OCI-LY7 (cell line): Measurements from ENCODE around the gene FAM13A. TPM values are rescaled to one million over a fixed set of nuclear protein-coding genes. Genes with fewer than 3 reads are reported as not detected.
"Not testable (repeated sequence)": the region's sequence is repeated elsewhere in the genome, so short reads cannot be mapped to it uniquely, and the experiment has no call there.

ENCODE experiments used
- BruUV-seq: library from RNA; stranded (reverse); fragments of 400-500 nt; replicated peaks from 2 replicates; lab custom pipeline; 2021; lab: Mats Ljungman, UMichigan
- CTCF ChIA-PET: fragments of 300-600 bp; sonication (Branson Sonifier 250); formaldehyde crosslinking; loops from one replicate; lab custom pipeline; 2022; ENCODE audit warnings: antibody characterized with exemption; ENCODE audit not compliant: unreplicated experiment; lab: Charles Lee
- POLR2A ChIA-PET: fragments of 300-600 bp; sonication (Branson Sonifier 250); formaldehyde crosslinking; loops from one replicate; lab custom pipeline; 2022; ENCODE audit warnings: antibody characterized with exemption; lab: Charles Lee
- DNase-seq: peaks from one replicate; pipeline ENCODE4 v3.0.0-alpha.2; 2015; ENCODE audit warnings: low spot score
- H2AFZ ChIP-seq: fragments of 200-600 bp; sonication (generic), shearing (Covaris generic); 2 replicates; pipeline ENCODE4 v1.6.1; 2014; ENCODE audit warnings: mild to moderate bottlenecking, antibody characterized with exemption, low read length, moderate library complexity
- H3K27ac ChIP-seq: fragments of 200-600 bp; sonication (generic); 2 replicates; pipeline ENCODE4 v1.5.1; 2014; ENCODE audit warnings: mixed run types, low read depth, mild to moderate bottlenecking, moderate library complexity, low read length, inconsistent platforms; ENCODE audit not compliant: poor library complexity, severe bottlenecking
- H3K36me3 ChIP-seq: fragments of 200-600 bp; sonication (generic); 2 replicates; pipeline ENCODE4 v1.6.1; 2014; ENCODE audit warnings: mild to moderate bottlenecking, antibody characterized with exemption, low read length, moderate library complexity, mixed read lengths; ENCODE audit not compliant: insufficient read depth
- H3K4me1 ChIP-seq: fragments of 200-600 bp; sonication (generic); 2 replicates; pipeline ENCODE4 v1.5.1; 2014; ENCODE audit warnings: mild to moderate bottlenecking, low read length; ENCODE audit not compliant: insufficient read depth, poor library complexity, severe bottlenecking
- H3K4me2 ChIP-seq: fragments of 200-600 bp; sonication (generic); 2 replicates; pipeline ENCODE4 v1.6.1; 2014; ENCODE audit warnings: mild to moderate bottlenecking, low read length
- H3K4me3 ChIP-seq: fragments of 200-600 bp; sonication (generic); 2 replicates; pipeline ENCODE4 v1.5.1; 2014; ENCODE audit warnings: mild to moderate bottlenecking, low read depth, low read length; ENCODE audit not compliant: poor library complexity, severe bottlenecking
- H3K79me2 ChIP-seq: fragments of 200-600 bp; sonication (generic); 2 replicates; pipeline ENCODE4 v1.6.1; 2016; ENCODE audit warnings: low read depth, mild to moderate bottlenecking, low read length, moderate library complexity, mixed read lengths; ENCODE audit not compliant: insufficient read depth
- H3K9me2 ChIP-seq: fragments of 200-600 bp; sonication (generic); 2 replicates; pipeline ENCODE4 v1.6.1; 2016; ENCODE audit warnings: mild to moderate bottlenecking, low read length, mixed read lengths; ENCODE audit not compliant: insufficient read depth
- H3K9me3 ChIP-seq: fragments of 200-600 bp; sonication (generic); 2 replicates; pipeline ENCODE4 v1.6.1; 2014; ENCODE audit warnings: mild to moderate bottlenecking, mixed run types, low read length, mixed read lengths
- H4K20me1 ChIP-seq: fragments of 200-600 bp; sonication (generic); 2 replicates; pipeline ENCODE4 v1.6.1; 2014; ENCODE audit warnings: mild to moderate bottlenecking, antibody characterized with exemption, low read length, moderate library complexity, mixed read lengths; ENCODE audit not compliant: insufficient read depth
- CTCF ChIP-seq: fragments of 200-600 bp; sonication (generic); conservative IDR thresholded peaks from 2 replicates; pipeline ENCODE4 v1.5.1; 2014; ENCODE audit warnings: mild to moderate bottlenecking, antibody characterized with exemption, low read length, moderate library complexity, mixed read lengths
- EZH2phosphoT487 ChIP-seq: fragments of 200-600 bp; sonication (generic); IDR thresholded peaks from 2 replicates; pipeline ENCODE4 v1.6.1; 2018; ENCODE audit warnings: low read depth, borderline replicate concordance, mild to moderate bottlenecking, mixed run types, antibody characterized with exemption, low read length, moderate library complexity, mixed read lengths
- intact Hi-C: fragments of 100-400 bp; cut with micrococcal nuclease; formaldehyde crosslinking; loops from one replicate; pipeline ENCODE4 v1.10.0; 2022; ENCODE audit not compliant: unreplicated experiment
- total RNA-seq, 2 experiments: library from RNA; depleted of rRNA in 1 of 2; stranded (reverse); fragments of >200 nt in 1 of 2; shearing (Covaris generic) in 1 of 2; gene quantifications; 2 replicates each; pipeline ENCODE4 v1.2.3, GENCODE V29; 2014 to 2022

Gene FAM13A
- total RNA-seq, 2 experiments from 2014 or later: not detected

DNA sequence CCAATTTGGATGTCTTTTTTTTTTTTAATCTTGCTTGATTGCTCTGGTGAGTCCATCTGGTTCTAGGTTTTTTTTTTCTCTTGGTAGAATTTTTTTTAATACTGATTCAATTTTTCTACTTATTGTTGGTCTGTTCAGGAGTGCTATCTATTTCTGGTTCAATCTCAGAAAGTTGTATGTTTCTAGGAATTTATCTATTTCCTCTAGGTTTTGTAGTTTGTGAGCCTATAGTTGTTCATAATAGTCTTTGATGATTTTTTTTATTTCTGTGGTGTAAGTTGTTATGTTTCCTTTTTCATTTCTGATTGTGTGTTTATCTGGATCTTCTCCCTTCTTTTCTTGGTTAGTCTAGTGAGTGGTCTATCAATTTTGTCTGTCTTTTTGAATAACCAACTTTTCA lies 129.6 kb downstream of the FAM13A start:
- Histone ChIP-seq H3K27ac (no peak overlapping the region), H3K4me2 (no peak overlapping the region), H3K9me3 (no peaks in the 10 kb centered on the region), H3K4me1 (no peaks in the 10 kb centered on the region), H3K9me2 (no peaks in the 10 kb centered on the region), H3K4me3 (no peak overlapping the region), H4K20me1 (no peaks in the 10 kb centered on the region), H3K79me2 (no peaks in the 10 kb centered on the region), H2AFZ (no peak overlapping the region), H3K36me3 (no peaks in the 10 kb centered on the region)
- no peak for DNase-seq
- no peak for TF ChIP-seq CTCF
- no peak for TF ChIP-seq EZH2phosphoT487
- CTCF ChIA-PET: no interaction called here
- no TSS peak for BruUV-seq
- POLR2A ChIA-PET: interaction anchor here (0.7 kb wide), 3 partner anchors 27 to 1584 kb away, joined by 3 to 5 read pairs (median 4); no protein-coding TSS in a partner anchor
- intact Hi-C loops: no loop called here

- Histone ChIP-seq H3K4me1 (no peaks in the 10 kb centered on the region), H3K79me2 (no peaks in the 10 kb centered on the region), H2AFZ (no peak overlapping the region), H3K27ac (no peak overlapping the region), H3K4me2 (no peak overlapping the region), H4K20me1 (no peaks in the 10 kb centered on the region), H3K9me2 (no peaks in the 10 kb centered on the region), H3K36me3 (no peaks in the 10 kb centered on the region), H3K9me3 (no peaks in the 10 kb centered on the region), H3K4me3 (no peak overlapping the region)
- TF ChIP-seq EZH2phosphoT487: no peak
- no peak for TF ChIP-seq CTCF
- ChIA-PET CTCF (no interaction called here), POLR2A (interaction anchor here (0.6 kb wide), 2 partner anchors 595 to 1066 kb away, joined by 3 read pairs; no protein-coding TSS in a partner anchor)
- BruUV-seq: no TSS peak
- intact Hi-C loops: no loop called here
- no peak for DNase-seq
Observed at GRCh38 chr4:88919056-88919455, 137.9 kb downstream of the FAM13A start.

- H3K9me2 ChIP-seq, H3K4me2 ChIP-seq, POLR2A ChIA-PET, H2AFZ ChIP-seq, H3K4me1 ChIP-seq, H3K4me3 ChIP-seq, H3K36me3 ChIP-seq, BruUV-seq, H3K79me2 ChIP-seq, DNase-seq, H3K27ac ChIP-seq, H4K20me1 ChIP-seq, CTCF ChIA-PET, intact Hi-C loops, H3K9me3 ChIP-seq: not testable (repeated sequence)
Observed at GRCh38 chr4:88913181-88913580, 143.8 kb downstream of the FAM13A start.
